HEK293 (cell line): Measurements from ENCODE around the gene SGSM2.

Experiments used
- GFI1B ChIP-seq: fragments of 450-650 bp; formaldehyde crosslinking; IDR thresholded peaks from 2 replicates; pipeline ENCODE4 v1.5.1; 2016; ENCODE audit warnings: missing biosample characterization, missing genetic modification characterization
- PBX3 ChIP-seq: sonication (generic); formaldehyde crosslinking; IDR thresholded peaks from 2 replicates; pipeline ENCODE4 v1.8.1; 2022; ENCODE audit warnings: mild to moderate bottlenecking, moderate library complexity, missing genetic modification reagents
- REPIN1 ChIP-seq: fragments of 450-650 bp; formaldehyde crosslinking; IDR thresholded peaks from 2 replicates; pipeline ENCODE4 v1.5.1; 2017; ENCODE audit warnings: missing biosample characterization, missing genetic modification characterization, low read depth
- SCRT1 ChIP-seq: fragments of 450-650 bp; formaldehyde crosslinking; IDR thresholded peaks from 2 replicates; pipeline ENCODE4 v1.5.1; 2016; ENCODE audit warnings: missing biosample characterization, missing genetic modification characterization, borderline replicate concordance
- SETDB1 ChIP-seq: IDR thresholded peaks from one replicate; pipeline ENCODE4 v1.6.1; 2017; ENCODE audit warnings: mild to moderate bottlenecking, low read length, moderate library complexity, mixed read lengths; ENCODE audit not compliant: insufficient read length
- SP3 ChIP-seq: fragments of 450-650 bp; formaldehyde crosslinking; IDR thresholded peaks from 2 replicates; pipeline ENCODE4 v1.5.1; 2016; ENCODE audit warnings: missing biosample characterization, missing genetic modification characterization
- ZBTB10 ChIP-seq: fragments of 450-650 bp; formaldehyde crosslinking; IDR thresholded peaks from 2 replicates; pipeline ENCODE4 v1.5.1; 2016; ENCODE audit warnings: missing biosample characterization, missing genetic modification characterization
- ZBTB17 ChIP-seq: fragments of 450-650 bp; formaldehyde crosslinking; IDR thresholded peaks from 2 replicates; pipeline ENCODE4 v1.5.1; 2016; ENCODE audit warnings: missing biosample characterization, missing genetic modification characterization
- ZBTB7A ChIP-seq: fragments of 450-650 bp; formaldehyde crosslinking; IDR thresholded peaks from 2 replicates; pipeline ENCODE4 v1.5.1; 2016; ENCODE audit warnings: low read depth, missing biosample characterization, missing genetic modification characterization
- ZIC2 ChIP-seq: fragments of 450-650 bp; formaldehyde crosslinking; IDR thresholded peaks from 2 replicates; pipeline ENCODE4 v1.5.1; 2016; ENCODE audit warnings: missing biosample characterization, missing genetic modification characterization
- ZNF132 ChIP-seq: fragments of 450-650 bp; formaldehyde crosslinking; IDR thresholded peaks from 2 replicates; pipeline ENCODE4 v1.5.1; 2017; ENCODE audit warnings: missing biosample characterization, missing genetic modification characterization, borderline replicate concordance
- ZNF146 ChIP-seq: fragments of 450-650 bp; formaldehyde crosslinking; IDR thresholded peaks from 2 replicates; pipeline ENCODE4 v1.5.1; 2016; ENCODE audit warnings: missing biosample characterization, missing genetic modification characterization
- ZNF184 ChIP-seq: fragments of 450-650 bp; IDR thresholded peaks from 2 replicates; pipeline ENCODE4 v1.5.1; 2018; ENCODE audit warnings: missing biosample characterization, mild to moderate bottlenecking, missing genetic modification characterization
- ZNF239 ChIP-seq: fragments of 450-650 bp; formaldehyde crosslinking; IDR thresholded peaks from 2 replicates; pipeline ENCODE4 v1.5.1; 2016; ENCODE audit warnings: missing biosample characterization, missing genetic modification characterization
- ZNF248 ChIP-seq: fragments of 450-650 bp; formaldehyde crosslinking; IDR thresholded peaks from 2 replicates; pipeline ENCODE4 v1.5.1; 2017; ENCODE audit warnings: missing biosample characterization, missing genetic modification characterization
- ZNF280D ChIP-seq: fragments of 450-650 bp; formaldehyde crosslinking; IDR thresholded peaks from 2 replicates; pipeline ENCODE4 v1.5.1; 2016; ENCODE audit warnings: missing biosample characterization, missing genetic modification characterization
- ZNF354C ChIP-seq: fragments of 450-650 bp; formaldehyde crosslinking; IDR thresholded peaks from 2 replicates; pipeline ENCODE4 v1.5.1; 2016; ENCODE audit warnings: missing biosample characterization, missing genetic modification characterization, low read depth, borderline replicate concordance
- ZNF394 ChIP-seq: fragments of 450-650 bp; formaldehyde crosslinking; IDR thresholded peaks from 2 replicates; pipeline ENCODE4 v1.5.1; 2016; ENCODE audit warnings: missing biosample characterization, missing genetic modification characterization, mild to moderate bottlenecking, moderate library complexity, borderline replicate concordance
- ZNF404 ChIP-seq: fragments of 450-650 bp; formaldehyde crosslinking; IDR thresholded peaks from 2 replicates; pipeline ENCODE4 v1.5.1; 2017; ENCODE audit warnings: missing biosample characterization, missing genetic modification characterization
- ZNF514 ChIP-seq: fragments of 450-650 bp; formaldehyde crosslinking; IDR thresholded peaks from 2 replicates; pipeline ENCODE4 v1.5.1; 2016; ENCODE audit warnings: missing biosample characterization, missing genetic modification characterization
- ZNF518A ChIP-seq: fragments of 450-650 bp; formaldehyde crosslinking; conservative IDR thresholded peaks from 2 replicates; pipeline ENCODE4 v1.5.1; 2016; ENCODE audit warnings: low read depth, missing biosample characterization, missing genetic modification characterization
- ZNF560 ChIP-seq: fragments of 450-650 bp; formaldehyde crosslinking; IDR thresholded peaks from 2 replicates; pipeline ENCODE4 v1.5.1; 2017; ENCODE audit warnings: missing biosample characterization, missing genetic modification characterization, borderline replicate concordance
- ZNF596 ChIP-seq: fragments of 450-650 bp; IDR thresholded peaks from 2 replicates; pipeline ENCODE4 v1.5.0; 2018; ENCODE audit warnings: missing biosample characterization, mild to moderate bottlenecking, missing genetic modification characterization, moderate library complexity
- ZNF610 ChIP-seq: fragments of 450-650 bp; formaldehyde crosslinking; IDR thresholded peaks from 2 replicates; pipeline ENCODE4 v1.5.1; 2016; ENCODE audit warnings: missing biosample characterization, missing genetic modification characterization, borderline replicate concordance
- ZNF623 ChIP-seq: fragments of 450-650 bp; formaldehyde crosslinking; IDR thresholded peaks from 2 replicates; pipeline ENCODE4 v1.5.1; 2016; ENCODE audit warnings: missing biosample characterization, missing genetic modification characterization
- ZNF626 ChIP-seq: fragments of 450-650 bp; sonication (Bioruptor Pico); formaldehyde crosslinking; IDR thresholded peaks from 2 replicates; pipeline ENCODE4 v1.5.1; 2018; ENCODE audit warnings: missing biosample characterization, missing genetic modification characterization, inconsistent platforms
- ZNF776 ChIP-seq: fragments of 450-650 bp; formaldehyde crosslinking; IDR thresholded peaks from 2 replicates; pipeline ENCODE4 v1.5.0; 2017; ENCODE audit warnings: missing biosample characterization, missing genetic modification characterization, borderline replicate concordance
- ZNF785 ChIP-seq: fragments of 450-650 bp; formaldehyde crosslinking; IDR thresholded peaks from 2 replicates; pipeline ENCODE4 v1.5.1; 2016; ENCODE audit warnings: missing biosample characterization, missing genetic modification characterization

SGSM2 gene

GRCh38 chr17:2336215-2336851 lies 968 bp upstream of the SGSM2 start, which contains the start of gene TSR1 (continued):
- TF ChIP-seq ZNF626 (tag by site-specific recombination), result no peak
- peak; percentile 15 for TF ChIP-seq SETDB1
- TF ChIP-seq ZNF596 (tag by site-specific recombination), result no peak
- TF ChIP-seq ZNF518A (tag by site-specific recombination), result peak; percentile 91
- peak; percentile 47; the same call in 1 of the 2 replicates for TF ChIP-seq ZIC2 (tag by site-specific recombination)
- no peak for TF ChIP-seq GFI1B (tag by site-specific recombination)
- TF ChIP-seq ZNF610, result no peak; the same call in none of the 2 replicates
- no peak for TF ChIP-seq ZNF280D (tag by site-specific recombination)
- peak; percentile 87 for TF ChIP-seq SP3 (tag by site-specific recombination)
- no peak for TF ChIP-seq ZNF514 (tag by site-specific recombination)
- 0 out of 2 replicates have a peak, but pooled peaks have one; percentile 9 for TF ChIP-seq REPIN1 (tag by site-specific recombination)
- no peak for TF ChIP-seq ZNF146 (tag by site-specific recombination)
- no peak for TF ChIP-seq ZNF776 (tag by site-specific recombination)
- TF ChIP-seq PBX3 (CRISPR knock-in tag), result peak; percentile 60; the same call in 1 of the 2 replicates
- TF ChIP-seq SCRT1, result no peak
- no peak; the same call in 1 of the 2 replicates for TF ChIP-seq ZNF623 (tag by site-specific recombination)
- TF ChIP-seq ZNF239 (tag by site-specific recombination), result no peak
- peak; percentile 83 for TF ChIP-seq ZBTB17
- peak; percentile 44; the same call in 1 of the 2 replicates for TF ChIP-seq ZBTB7A (tag by site-specific recombination)
- no peak for TF ChIP-seq ZBTB10 (tag by site-specific recombination)
- no peak for TF ChIP-seq ZNF404
- no peak for TF ChIP-seq ZNF354C (tag by site-specific recombination)
- peak; percentile 53; the same call in 1 of the 2 replicates for TF ChIP-seq ZNF394 (tag by site-specific recombination)
- no peak for TF ChIP-seq ZNF785 (tag by site-specific recombination)
- TF ChIP-seq ZNF132 (tag by site-specific recombination), result no peak
- TF ChIP-seq ZNF248 (tag by site-specific recombination), result no peak
- TF ChIP-seq ZNF560 (tag by site-specific recombination), result no peak
- TF ChIP-seq ZNF184 (tag by site-specific recombination), result no peak
